Uterus (tissue), 2 donors: ENCODE results near the gene RHOA.

Experiments
- CTCF ChIP-seq, 4 experiments: fragments of 200-600 bp in 2 of 4; fragments of 450-650 bp in 2 of 4; sonication (generic) in 2 of 4; IDR thresholded peaks; one replicate each; pipeline ENCODE4 v1.5.1; 2016 to 2019; ENCODE audit warnings: antibody characterized with exemption in 4 of 4, mild to moderate bottlenecking in 2 of 4, moderate library complexity in 1 of 4
- POLR2A ChIP-seq, 2 donors: fragments of 450-650 bp; IDR thresholded peaks; one replicate each; pipeline ENCODE4 v1.6.1; 2016; ENCODE audit warnings: antibody characterized with exemption in 2 of 2, mild to moderate bottlenecking in 1 of 2, moderate library complexity in 1 of 2

GRCh38 chr3:49362561-49362960 is 49.2 kb downstream of the RHOA start:
- no peak for TF ChIP-seq CTCF (IDR thresholded peaks at IDR 0.05)
- no peak for TF ChIP-seq POLR2A (IDR thresholded peaks at IDR 0.05)
